Measurements from ENCODE around the gene CHIA. TPM values are rescaled to one million over a fixed set of nuclear protein-coding genes. Genes with fewer than 3 reads are reported as not detected.

CHIA gene
- total and polyA plus RNA-seq, 2 of the 8 experiments (the other 6 are each of a cell fraction or from before 2014, with no cell fraction given): not detected

- Histone ChIP-seq H3K4me1 (replicated peaks in 1 of 4; ENCODE audit: control insufficient read depth in 3 of 4, insufficient read depth in 4 of 4, low read length in 3 of 4) (peaks cover 2 to 21% (median 5%) of the 10 kb centered on the region in 4 experiments; a peak in 3 of 7 replicates), H2AK5ac (ENCODE audit: low read depth, low read length) (no peak overlapping the region), H3K23me2 (ENCODE audit: low read depth, low read length) (no peaks in the 10 kb centered on the region), H3K4ac (replicated peaks; ENCODE audit: insufficient read length, low read depth, low read length) (no peak overlapping the region), H3K79me2 (ENCODE audit: control insufficient read depth in 1 of 2, insufficient read depth in 2 of 2, low read length in 2 of 2) (no peaks in the 10 kb centered on the region), H3K14ac (ENCODE audit: insufficient read length) (no peak overlapping the region), H4K91ac (replicated peaks; ENCODE audit: insufficient read length, low read length) (no peak overlapping the region), H3K36me3 (ENCODE audit: control insufficient read depth in 2 of 4, insufficient read depth in 4 of 4, low read length in 3 of 4) (no peaks in the 10 kb centered on the region), H4K5ac (ENCODE audit: insufficient read length, low read depth, low read length) (no peak overlapping the region), H2BK12ac (ENCODE audit: low read depth, low read length) (no peak overlapping the region; the same call in 1 of the 2 replicates), H2BK20ac (ENCODE audit: low read length) (peak overlapping the region; percentile 82; the same call in 1 of the 2 replicates), H3K4me2 (ENCODE audit: insufficient read depth in 1 of 2, low read depth in 2 of 2, low read length in 2 of 2) (no peak overlapping the region), H2BK5ac (ENCODE audit: low read depth, low read length) (0 out of 2 replicates have a peak overlapping the region, but pooled peaks have one; percentile 11), H3K79me1 (ENCODE audit: low read depth, low read length) (no peaks in the 10 kb centered on the region), H3K9ac (replicated peaks in 1 of 4; ENCODE audit: extremely low read depth in 1 of 4, low read depth in 3 of 4, low read length in 3 of 4) (no peak overlapping the region), H3K4me3 (ENCODE audit: extremely low read depth in 1 of 4, insufficient read depth in 2 of 4, low read depth in 3 of 4, low read length in 4 of 4) (no peak overlapping the region), H3K18ac (ENCODE audit: extremely low read depth, low read length) (no peak overlapping the region), H2BK120ac (replicated peaks; ENCODE audit: low read depth, low read length) (no peak overlapping the region), H3K9me3 (ENCODE audit: insufficient read depth in 2 of 2, low read depth in 1 of 2, low read length in 1 of 2) (no peaks in the 10 kb centered on the region), H3K27ac (ENCODE audit: low read depth, low read length) (no peak overlapping the region), H3K56ac (replicated peaks; ENCODE audit: insufficient read length, low read depth, low read length) (no peak overlapping the region), H4K8ac (ENCODE audit: extremely low read depth, insufficient read depth, low read length) (no peak overlapping the region), H3K27me3 (replicated peaks in 1 of 4; ENCODE audit: control insufficient read depth in 3 of 4, extremely low read depth in 1 of 4, insufficient read depth in 3 of 4, low read length in 3 of 4) (no peaks in the 10 kb centered on the region), H2AFZ (ENCODE audit: low read length) (no peak overlapping the region), H3K23ac (ENCODE audit: insufficient read length) (no peak overlapping the region), H4K20me1 (replicated peaks in 1 of 2; ENCODE audit: control insufficient read depth in 1 of 2, insufficient read depth in 2 of 2, low read length in 2 of 2) (no peaks in the 10 kb centered on the region), H2BK15ac (ENCODE audit: low read length) (0 out of 2 replicates have a peak overlapping the region, but pooled peaks have one; percentile 31)
- FAIRE-seq: no peak
- ChIA-PET POLR2A (ENCODE audit: partially characterized antibody) (no interaction called here), CTCF (ENCODE audit: partially characterized antibody) (no interaction called here)
- DNase-seq (ENCODE audit: low read depth in 1 of 2, low spot score in 2 of 2): no peak
- WGBS, 2 experiments (ENCODE audit: extremely low coverage in 1 of 2, insufficient coverage in 1 of 2, insufficient read length in 1 of 2, insufficient replicate concordance in 2 of 2, low coverage in 1 of 2, low lambda C conversion rate in 2 of 2, missing lambda C conversion rate in 1 of 2): 92% methylated on average over 9 of the region's 9 CpGs; no CpG with 5 or more reads in 1 of the 2 experiments
- TF ChIP-seq RNF2 (IDR thresholded peaks at IDR 0.05; ENCODE audit: borderline replicate concordance, low read depth, low read length, missing control alignments, poor library complexity, severe bottlenecking) (no peak), KDM1A (IDR thresholded peaks at IDR 0.05; ENCODE audit: borderline replicate concordance, low read length) (no peak), MAX (IDR thresholded peaks at IDR 0.05) (no peak), SUZ12 (IDR thresholded peaks at IDR 0.05; ENCODE audit: low read length) (no peak), TAF7 (optimal IDR thresholded peaks at IDR 0.05; ENCODE audit: borderline replicate concordance, low read depth, low read length) (no peak), POLR2A (IDR thresholded peaks at IDR 0.05; ENCODE audit: control extremely low read depth in 1 of 2, low read depth in 2 of 2, low read length in 2 of 2) (no peak), CEBPB (IDR thresholded peaks at IDR 0.05; ENCODE audit: low read depth, low read length) (no peak), KDM5A (IDR thresholded peaks at IDR 0.05; ENCODE audit: low read length) (no peak), ASH2L (IDR thresholded peaks at IDR 0.05; ENCODE audit: low read length) (no peak), USF2 (IDR thresholded peaks at IDR 0.05; ENCODE audit: low read length) (no peak), RAD21 (IDR thresholded peaks at IDR 0.05 in 1 of 2, conservative IDR thresholded peaks at IDR 0.05 in 1 of 2; ENCODE audit: low read depth in 2 of 2, low read length in 2 of 2) (no peak)
These were observed 71.1 kb downstream of the CHIA start for GRCh38 chr1:111361761-111362160.
